K562 (cell line): ENCODE data around the gene JPH2. TPM values are rescaled to one million over a fixed set of nuclear protein-coding genes. Genes with fewer than 3 reads are reported as not detected.

ENCODE experiments used
- ATAC-seq: fragments of 200-7000 bp; cut with Tn5 transposase; 3 replicates; pipeline ENCODE4 v1.9.1; 2020; ENCODE audit warnings: moderate library complexity
- BruUV-seq: library from RNA; stranded (reverse); fragments of 400-500 nt; replicated peaks from 2 replicates; lab custom pipeline; 2021; lab: Mats Ljungman, UMichigan
- CTCF ChIA-PET: fragments of 300-600 bp; formaldehyde crosslinking; extraction: SDS; loops from one replicate; lab custom pipeline; 2021; ENCODE audit warnings: low intra/inter-chr PET ratio; lab: Yijun Ruan, JAX
- POLR2A ChIA-PET: fragments of 300-600, 350-650 bp; sonication (Branson Sonifier 250); formaldehyde crosslinking; extraction: SDS; loops from one replicate; lab custom pipeline; 2021; ENCODE audit warnings: antibody characterized with exemption, inconsistent platforms; lab: Yijun Ruan, JAX
- DNase-seq, 4 experiments: peaks; one replicate each; pipeline versions ENCODE4 v3.0.0 to v3.0.0-alpha.2; 2011 to 2018; ENCODE audit warnings: low spot score in 3 of 4, mixed read lengths in 3 of 4; ENCODE audit errors: extremely low read depth in 1 of 4
- FAIRE-seq: peaks from 2 replicates; lab custom pipeline; 2011; peaks lifted over from hg19 to GRCh38; lab: Jason Lieb, UNC
- H2AFZ ChIP-seq: 2 replicates; pipeline ENCODE4 v1.6.0; 2011; ENCODE audit warnings: low read depth, low read length, control low read depth, inconsistent platforms
- H3K27ac ChIP-seq: fragments of 200-600 bp; 3 replicates; pipeline ENCODE4 v1.8.0; 2011; ENCODE audit warnings: low read depth, mild to moderate bottlenecking, control low read depth, inconsistent platforms, low read length, moderate library complexity, mixed read lengths; ENCODE audit errors: extremely low read depth
- H3K27me3 ChIP-seq, 2 experiments: fragments of 300-600 bp in 1 of 2; 2 replicates in 1 of 2; 3 replicates in 1 of 2; pipeline versions ENCODE4 v1.6.0 to v1.8.0; 2011; ENCODE audit warnings: inconsistent platforms in 2 of 2, low read length in 2 of 2, mild to moderate bottlenecking in 1 of 2, mixed read lengths in 1 of 2, moderate library complexity in 1 of 2; ENCODE audit not compliant: control insufficient read depth in 2 of 2, insufficient read depth in 2 of 2
- H3K36me3 ChIP-seq: fragments of 300-600 bp; 3 replicates; pipeline ENCODE4 v1.8.0; 2011; ENCODE audit warnings: mild to moderate bottlenecking, low read length, inconsistent platforms; ENCODE audit not compliant: control insufficient read depth, insufficient read depth
- H3K4me1 ChIP-seq, 2 experiments: fragments of 200-600 bp in 1 of 2; replicated peaks in 1 of 2; 2 replicates in 1 of 2; 3 replicates in 1 of 2; pipeline versions ENCODE4 v1.5.1 to v1.8.0; 2011; ENCODE audit warnings: inconsistent platforms in 2 of 2, low read length in 2 of 2, mild to moderate bottlenecking in 1 of 2, mixed read lengths in 1 of 2, moderate library complexity in 1 of 2; ENCODE audit not compliant: control insufficient read depth in 2 of 2, insufficient read depth in 2 of 2
- H3K4me2 ChIP-seq: 2 replicates; pipeline ENCODE4 v1.6.1; 2011; ENCODE audit warnings: low read length, control low read depth, inconsistent platforms, mixed read lengths; ENCODE audit not compliant: insufficient read depth
- H3K4me3 ChIP-seq: fragments of 200-600 bp; sonication (generic), shearing (Covaris generic); 2 replicates; pipeline ENCODE4 v1.5.1; 2016; ENCODE audit warnings: control low read depth, inconsistent platforms
- H3K79me2 ChIP-seq: fragments of 200-600 bp; 3 replicates; pipeline ENCODE4 v1.8.0; 2011; ENCODE audit warnings: low read length, inconsistent platforms; ENCODE audit not compliant: control insufficient read depth, insufficient read depth
- H3K9ac ChIP-seq, 2 experiments: 2 replicates each; pipeline versions ENCODE4 v1.6.0 to v1.6.1; 2011; ENCODE audit warnings: low read depth in 2 of 2, low read length in 2 of 2, control low read depth in 1 of 2, inconsistent platforms in 1 of 2, mild to moderate bottlenecking in 1 of 2, mixed read lengths in 1 of 2; ENCODE audit not compliant: insufficient read depth in 1 of 2
- H3K9me1 ChIP-seq: one replicate; pipeline ENCODE4 v1.6.0; 2011; ENCODE audit warnings: inconsistent platforms, mild to moderate bottlenecking, low read length, moderate library complexity; ENCODE audit not compliant: control insufficient read depth, insufficient read depth
- H3K9me3 ChIP-seq: replicated peaks from 2 replicates; pipeline ENCODE4 v1.5.1; 2011; ENCODE audit warnings: low read depth, low read length, inconsistent platforms; ENCODE audit not compliant: control insufficient read depth, insufficient read depth
- H4K20me1 ChIP-seq: replicated peaks from 2 replicates; pipeline ENCODE4 v1.6.1; 2011; ENCODE audit warnings: low read length, inconsistent platforms, mixed read lengths; ENCODE audit not compliant: control insufficient read depth, insufficient read depth
- ELF2 ChIP-seq: fragments of 250-450 bp; sonication (Bioruptor Pico); IDR thresholded peaks from 2 replicates; pipeline ENCODE4 v1.5.0; 2021; ENCODE audit warnings: mild to moderate bottlenecking
- PHF20 ChIP-seq: fragments of 450-650 bp; IDR thresholded peaks from 2 replicates; pipeline ENCODE4 v1.6.1; 2018; ENCODE audit not compliant: partially characterized antibody
- RBM25 ChIP-seq: fragments of 200-400 bp; formaldehyde crosslinking; IDR thresholded peaks from 2 replicates; pipeline ENCODE4 v1.6.1; 2018; ENCODE audit warnings: low read length, low read depth, moderate library complexity; ENCODE audit not compliant: severe bottlenecking
- ZKSCAN1 ChIP-seq: fragments of 150-350 bp; IDR thresholded peaks from 2 replicates; pipeline ENCODE4 v1.6.1; 2016; ENCODE audit warnings: low read depth, low read length
- WGBS: fragments of 100-300 bp; shearing (Covaris generic); methylation state at CpG from one replicate; pipeline ENCODE4 v1.1.6; 2016; ENCODE audit warnings: low coverage, mixed read lengths; ENCODE audit not compliant: insufficient coverage; ENCODE audit errors: missing lambda C conversion rate; 5-methylcytosine and 5-hydroxymethylcytosine counted together
- in situ Hi-C: fragments of 300-500 bp; cut with MboI; formaldehyde crosslinking; loops from 4 replicates; pipeline ENCODE4 v1.15.0; 2018; ENCODE audit warnings: inconsistent platforms, mixed read lengths
- intact Hi-C: fragments of 100-400 bp; cut with micrococcal nuclease; formaldehyde crosslinking; loops from 2 replicates; pipeline ENCODE4 v1.14.2; 2022
- polyA plus RNA-seq, 8 experiments: library from polyadenylated mRNA; depleted of rRNA in 4 of 8; stranded (reverse) in 5 of 8; unstranded in 3 of 8; fragments of >200 nt; fragmentation: Nextera tagmentation in 2 of 8; fragmentation: Illumina TruSeq in 1 of 8; extraction: Ambion mirVana in 2 of 8; extraction: Trizol in 1 of 8; gene quantifications; 2 replicates each; pipeline versions ENCODE4 v1.2.1 to v1.2.3, GENCODE V29; 2011 to 2014; ENCODE audit warnings: inconsistent platforms in 1 of 8, missing spikeins in 1 of 8
- total RNA-seq, 7 experiments: library from RNA; depleted of rRNA in 6 of 7; stranded (reverse); fragments of >200 nt in 6 of 7; fragmentation: Illumina TruSeq in 2 of 7; extraction: Trizol in 2 of 7; gene quantifications; 2 replicates each; pipeline versions ENCODE4 v1.2.1 to v1.2.3, GENCODE V29; 2011 to 2021; ENCODE audit warnings: low replicate concordance in 1 of 7

The JPH2 gene
- total and polyA plus RNA-seq, 9 of the 15 experiments (the other 6 are each of a cell fraction or from before 2014, with no cell fraction given), result not detected

GRCh38 chr20:44136579-44137265 lies 50.3 kb downstream of the JPH2 start:
- no peak overlapping the region for H2AFZ ChIP-seq
- no peak overlapping the region for H3K9ac ChIP-seq
- intact Hi-C loops, result no loop called here
- H3K4me1 ChIP-seq, result no peaks in the 10 kb centered on the region; a peak in 1 of 5 replicates
- peaks cover 7 to 32% of the 10 kb centered on the region in 2 experiments; a peak in 4 of 5 replicates for H3K27me3 ChIP-seq
- no peak overlapping the region for H3K27ac ChIP-seq
- no peaks in the 10 kb centered on the region for H3K79me2 ChIP-seq
- POLR2A ChIA-PET, result interaction anchor here (0.8 to 1.1 kb wide), 2 partner anchors 13 to 37 kb away, joined by 3 to 4 read pairs; no protein-coding TSS in a partner anchor
- no peaks in the 10 kb centered on the region for H3K9me3 ChIP-seq
- no peaks in the 10 kb centered on the region for H3K36me3 ChIP-seq
- in situ Hi-C loops, result no loop called here
- TF ChIP-seq ZKSCAN1 (0 out of 2 replicates have a peak, but pooled peaks have one; percentile 49), RBM25 (peak; percentile 86), ELF2 (no peak), PHF20 (no peak)
- CTCF ChIA-PET, result no interaction called here
- FAIRE-seq (no peak), DNase-seq (no peak), ATAC-seq (no peak)
- WGBS, result 0% methylated on average over 5 of the region's 7 CpGs
- BruUV-seq, result no TSS peak
- H3K4me3 ChIP-seq, result no peak overlapping the region
- H3K4me2 ChIP-seq, result no peak overlapping the region
- 0 out of 2 replicates have a peak, but pooled peaks cover 3% of the 10 kb centered on the region for H4K20me1 ChIP-seq
- H3K9me1 ChIP-seq, result no peaks in the 10 kb centered on the region
